ENCODE results near the gene SPACA1.

Gene SPACA1

GRCh38 chr6:88107241-88107640, 59.6 kb downstream of the SPACA1 start:
- no peak for DNase-seq

GRCh38 chr6:88111991-88112390, 64.3 kb downstream of the SPACA1 start:
- no peak for DNase-seq

GRCh38 chr6:88114838-88115237, 67.2 kb downstream of the SPACA1 start:
- no peak for DNase-seq

- DNase-seq = no peak
Observed at GRCh38 chr6:88115307-88115706, 67.7 kb downstream of the SPACA1 start.

- DNase-seq = no peak
Observed at GRCh38 chr6:88116276-88116675, 68.6 kb downstream of the SPACA1 start.

All from stimulated activated CD4-positive, alpha-beta T cell treated with anti-CD3 and anti-CD28 coated beads, Interleukin-12 subunit alpha, Interleukin-12 subunit beta, amount 100 ng/mL, for 4 hours (primary cell).